ENCODE data around the gene THOC2.
"Not testable (repeated sequence)": the region's sequence is repeated elsewhere in the genome, so short reads cannot be mapped to it uniquely, and the experiment has no call there.

THOC2 gene

GRCh38 chrX:123732670-123733363 lies at the start of gene THOC2:
Gene THOC2 (minus strand): TSS chrX:123733052. CDS start chrX:123733022, 30 bp downstream.
- DNase-seq = peak; percentile 63

GRCh38 chrX:123781786-123782185 lies 48.9 kb upstream of the THOC2 start:
- DNase-seq = not testable (repeated sequence)

- no peak for DNase-seq
Measured at GRCh38 chrX:123779908-123780396, 47.1 kb upstream of the THOC2 start.

- no peak for DNase-seq
Measured at GRCh38 chrX:123773258-123773988, 40.6 kb upstream of the THOC2 start.

DNA sequence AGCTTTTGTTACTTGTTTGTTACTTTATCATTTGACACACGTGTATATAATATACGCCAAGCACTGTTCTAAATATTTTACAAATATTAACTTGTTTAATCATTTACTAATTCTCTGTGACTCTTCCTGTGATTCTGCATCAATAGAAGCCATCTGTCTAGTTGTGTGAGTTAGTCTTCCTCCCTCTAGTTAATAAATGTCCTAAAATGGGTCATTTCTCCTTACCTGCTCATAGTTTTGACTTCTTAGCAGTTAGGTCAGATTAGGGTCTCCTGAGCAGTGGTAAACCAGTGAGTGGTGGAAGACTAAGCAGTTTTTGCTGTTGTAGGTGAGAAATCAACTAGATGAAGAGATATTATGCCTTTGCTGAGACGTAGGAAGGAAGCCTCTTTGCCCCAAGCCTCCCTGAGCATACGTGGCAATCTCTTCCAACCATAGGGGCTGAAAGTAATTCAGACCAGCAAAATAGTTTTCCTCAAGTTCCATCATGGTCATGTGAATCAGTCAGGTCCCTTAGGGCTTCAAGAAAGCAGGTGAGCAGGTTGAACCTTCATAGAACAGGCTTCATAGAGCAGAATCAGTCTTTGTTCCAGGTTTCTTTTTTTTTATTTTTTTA lies 38.7 kb upstream of the THOC2 start:
- DNase-seq = no peak

DNA sequence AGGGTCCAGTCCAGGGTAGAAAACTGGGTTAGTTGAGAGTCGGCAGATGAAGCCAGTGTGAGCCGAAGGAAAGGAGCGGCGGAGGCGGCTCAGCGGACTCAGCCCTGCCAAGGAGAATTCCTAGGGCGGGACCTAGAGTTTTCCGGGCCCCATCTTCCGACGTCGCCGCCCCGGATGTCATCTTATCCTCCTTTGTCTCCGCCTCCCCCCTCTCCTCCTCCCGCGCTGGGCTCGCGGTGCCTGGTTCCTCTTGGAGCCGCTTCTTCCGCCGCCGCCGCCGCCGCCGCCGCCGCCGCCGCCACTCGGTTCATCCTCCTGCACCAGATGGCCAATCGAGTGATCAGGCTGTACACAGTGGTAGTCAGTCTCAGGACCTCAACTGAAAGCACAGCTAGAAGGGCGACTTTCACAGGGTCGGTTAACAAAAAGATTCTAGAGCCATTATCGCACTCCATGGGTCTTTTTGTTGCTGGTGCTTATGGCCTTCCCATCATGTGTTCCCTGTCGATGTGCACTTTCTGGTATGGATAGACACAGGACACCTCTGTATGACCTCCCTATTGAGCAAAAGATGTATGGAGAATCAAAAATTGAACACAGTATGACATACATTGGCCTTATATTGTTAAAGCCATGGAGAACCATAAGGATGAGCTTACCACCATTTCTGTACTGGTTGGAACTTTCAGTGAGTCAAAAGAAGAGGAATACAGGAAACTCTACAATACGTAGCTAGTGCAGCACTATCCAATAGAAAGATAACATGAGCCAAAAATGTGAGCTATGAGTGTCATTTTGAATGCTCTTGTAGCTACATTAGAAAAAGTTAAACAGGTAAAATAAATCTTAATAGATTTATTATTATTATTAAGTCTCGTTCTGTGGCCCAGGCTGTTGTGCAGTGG lies 32.4 kb upstream of the THOC2 start:
- peak; percentile 33 for DNase-seq

DNA sequence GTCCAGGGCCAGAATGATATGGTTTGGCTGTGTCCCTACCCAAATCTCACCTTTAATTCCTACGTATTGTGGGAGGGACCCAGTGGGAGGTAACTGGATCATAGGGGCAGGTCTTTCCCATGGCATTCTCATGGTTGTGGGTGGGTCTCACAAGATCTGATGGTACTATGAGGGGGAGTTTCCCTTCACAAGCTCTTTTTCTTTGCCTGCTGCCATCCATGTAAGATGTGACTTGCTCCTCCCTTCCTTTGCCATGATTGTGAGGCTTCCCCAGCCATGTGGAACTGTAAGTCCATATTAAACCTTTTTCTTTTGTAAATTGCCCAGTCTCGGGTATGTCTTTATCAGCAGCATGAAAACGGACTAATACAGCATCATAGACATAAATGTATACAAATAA lies 27.0 kb upstream of the THOC2 start:
- DNase-seq = not testable (repeated sequence)

DNA sequence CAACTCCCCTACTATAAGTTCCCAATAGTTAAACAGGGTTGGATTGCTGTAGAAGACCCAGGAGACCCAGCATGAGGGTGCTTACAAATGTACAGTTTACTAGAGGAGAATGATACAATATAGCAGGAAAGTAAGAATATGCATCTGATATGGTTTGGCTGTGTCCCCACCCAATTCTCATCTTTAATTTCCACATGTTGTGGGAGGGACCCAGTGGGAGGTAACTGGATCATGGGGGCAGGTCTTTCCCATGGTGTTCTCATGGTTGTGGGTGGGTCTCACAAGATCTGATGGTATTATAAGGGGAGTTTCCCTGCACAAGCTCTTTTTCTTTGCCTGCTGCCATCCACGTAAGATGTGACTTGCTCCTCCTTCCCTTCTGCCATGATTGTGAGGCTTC lies 24.9 kb upstream of the THOC2 start:
- not testable (repeated sequence) for DNase-seq

GRCh38 chrX:123756320-123756719 lies 23.5 kb upstream of the THOC2 start:
- no peak for DNase-seq

DNA sequence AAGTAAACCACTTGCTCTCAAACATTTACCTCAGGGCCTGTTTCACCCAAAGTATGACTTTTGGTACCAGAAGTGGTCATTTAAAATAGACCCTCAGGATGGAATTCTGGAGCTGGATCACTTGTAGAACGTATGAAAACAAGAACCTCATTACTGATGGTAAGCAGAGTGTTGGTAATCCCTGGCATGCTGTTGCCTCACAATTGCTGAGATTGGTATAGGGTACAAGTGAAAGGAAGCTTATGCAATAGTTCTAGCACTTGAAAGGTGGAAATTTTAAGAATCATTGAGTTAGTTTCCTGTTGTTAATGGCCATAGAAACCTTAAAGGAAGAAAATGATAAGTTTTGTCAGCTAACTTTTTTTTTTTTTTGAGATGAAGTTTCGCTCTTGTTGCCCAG lies 22.3 kb upstream of the THOC2 start:
- no peak for DNase-seq

GRCh38 chrX:123753656-123754350 lies 21.0 kb upstream of the THOC2 start:
- DNase-seq = no peak

DNA sequence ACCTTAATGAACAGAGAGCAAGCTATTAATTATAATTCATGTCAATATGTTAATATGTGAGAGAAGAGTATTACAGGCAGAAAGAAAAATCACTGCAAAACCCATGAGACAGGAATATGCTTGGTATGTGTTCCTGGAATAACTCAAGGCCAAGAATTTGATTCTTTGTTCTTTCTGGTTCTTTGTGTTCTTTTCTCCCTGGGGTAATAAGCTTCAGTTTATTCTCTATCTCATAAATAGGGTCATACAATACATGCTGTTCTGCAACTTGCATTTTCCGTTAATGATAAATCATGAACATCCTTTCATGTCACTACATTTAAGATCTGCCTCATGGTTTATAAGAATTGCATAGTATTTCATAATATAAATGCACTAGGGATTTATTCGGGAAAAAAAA lies 16.8 kb upstream of the THOC2 start:
- no peak for DNase-seq

- DNase-seq = no peak
Measured at GRCh38 chrX:123745511-123745910, 12.7 kb upstream of the THOC2 start.

DNA sequence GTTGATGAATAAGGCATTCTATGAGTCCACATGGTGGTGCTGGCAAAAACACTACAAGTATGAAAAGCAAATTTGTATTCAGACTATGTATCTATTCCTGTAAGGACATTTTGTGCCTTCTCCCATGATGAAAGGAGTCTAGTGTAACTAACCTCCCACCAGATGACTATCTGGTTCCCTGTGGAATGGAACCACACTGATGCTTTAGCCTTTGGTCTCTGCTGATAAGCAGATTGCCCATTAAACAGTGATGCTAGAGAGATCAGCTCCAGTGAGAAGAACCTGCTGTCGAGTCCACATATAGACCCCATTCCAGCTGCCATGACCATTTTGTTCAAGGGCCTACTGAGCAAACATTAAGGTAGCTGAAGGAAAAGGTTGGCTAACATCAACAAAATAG lies 10.5 kb upstream of the THOC2 start:
- DNase-seq = no peak

- DNase-seq = no peak
Measured at GRCh38 chrX:123742440-123742839, 9.6 kb upstream of the THOC2 start.

DNA sequence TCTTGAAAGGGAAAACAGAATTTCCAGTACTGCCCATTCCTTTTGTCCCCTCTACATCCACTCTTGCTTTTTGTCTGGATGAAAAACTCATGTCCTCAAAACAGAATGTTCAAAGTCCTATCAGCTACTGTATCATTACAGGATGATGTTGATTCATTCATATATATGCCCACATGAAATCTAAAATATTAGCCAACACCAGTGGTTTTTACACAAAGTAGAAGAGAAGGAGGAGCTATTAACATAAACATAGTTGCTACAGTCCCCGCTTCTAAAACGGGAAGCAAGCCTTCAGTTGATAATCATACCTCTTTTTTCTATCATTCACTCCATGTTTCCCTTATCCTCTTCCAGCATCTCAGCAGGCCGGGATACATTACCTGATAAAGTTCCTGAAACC lies 7.7 kb upstream of the THOC2 start:
- no peak for DNase-seq

DNA sequence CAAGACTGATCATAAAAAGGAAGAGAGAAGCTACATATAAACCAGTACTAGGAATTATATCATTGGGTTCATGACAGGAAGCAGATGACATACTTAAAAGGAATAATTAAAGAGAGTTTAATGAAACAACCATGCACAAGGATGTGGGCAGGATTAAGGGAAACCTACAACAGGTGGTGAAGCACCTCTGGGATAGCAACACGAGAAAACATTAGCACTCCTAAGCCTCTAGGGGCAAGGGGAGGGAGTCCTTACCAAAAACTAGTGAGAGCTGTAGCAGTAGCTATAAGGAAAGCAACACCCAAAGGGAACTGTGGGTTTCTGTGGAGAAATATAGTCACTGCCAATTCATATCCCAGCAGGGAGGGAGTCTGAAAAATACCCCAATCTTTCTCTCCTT lies 7.2 kb upstream of the THOC2 start:
- no peak for DNase-seq

- no peak for DNase-seq
Measured at GRCh38 chrX:123739474-123739873, 6.6 kb upstream of the THOC2 start.

DNA sequence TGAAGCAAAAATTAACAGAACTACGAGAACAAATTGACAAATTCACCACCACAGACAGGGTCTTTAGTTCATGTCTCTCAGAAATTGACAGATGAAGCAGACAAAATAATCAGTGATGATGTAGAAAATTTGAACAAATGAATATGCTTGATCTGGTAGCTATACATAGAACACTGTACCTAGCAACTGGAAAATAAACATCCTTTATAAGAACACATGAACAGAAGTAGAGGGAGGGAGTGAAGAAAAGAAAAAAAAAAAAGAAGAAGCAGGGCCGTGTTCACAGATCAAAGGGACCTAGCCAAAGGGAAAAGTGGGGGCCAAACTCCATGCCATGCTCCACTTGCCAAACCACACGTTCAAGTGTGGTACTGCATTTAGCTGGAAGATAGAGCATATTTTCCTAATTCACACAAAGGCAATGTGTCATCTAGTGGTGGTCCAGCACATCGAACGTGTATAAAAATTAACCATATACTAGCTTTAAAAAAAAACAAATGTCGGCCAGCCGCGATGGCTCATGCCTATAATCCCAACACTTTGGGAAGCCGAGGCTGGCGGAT lies 5.6 kb upstream of the THOC2 start:
- DNase-seq = no peak

DNA sequence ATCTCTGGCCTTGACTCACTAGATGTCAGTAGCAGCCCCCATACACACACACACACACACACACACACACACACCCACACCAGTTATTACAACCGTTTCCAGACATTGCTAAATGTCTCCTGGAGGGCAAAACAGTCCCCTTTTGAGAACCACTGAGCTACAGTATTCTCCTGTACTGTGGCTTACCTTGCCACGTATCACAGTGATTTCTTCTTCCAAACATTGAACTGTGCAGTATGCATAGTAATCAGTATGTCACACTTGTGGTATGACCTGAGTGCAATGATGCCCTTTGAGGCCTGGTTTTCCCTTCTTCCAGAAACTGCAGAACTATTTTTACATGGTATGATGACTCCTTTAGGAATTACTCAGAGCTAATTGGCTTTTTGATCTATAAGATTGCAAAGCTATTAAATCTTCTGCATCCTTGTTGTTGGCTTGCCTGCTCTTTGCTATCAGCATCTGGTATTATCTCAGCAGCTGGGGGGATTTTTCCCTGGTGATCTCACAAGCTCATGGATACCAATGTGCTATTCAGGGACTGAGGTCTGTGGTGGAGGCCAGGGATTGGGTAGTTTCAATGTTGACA lies 3.6 kb upstream of the THOC2 start:
- no peak for DNase-seq

DNA sequence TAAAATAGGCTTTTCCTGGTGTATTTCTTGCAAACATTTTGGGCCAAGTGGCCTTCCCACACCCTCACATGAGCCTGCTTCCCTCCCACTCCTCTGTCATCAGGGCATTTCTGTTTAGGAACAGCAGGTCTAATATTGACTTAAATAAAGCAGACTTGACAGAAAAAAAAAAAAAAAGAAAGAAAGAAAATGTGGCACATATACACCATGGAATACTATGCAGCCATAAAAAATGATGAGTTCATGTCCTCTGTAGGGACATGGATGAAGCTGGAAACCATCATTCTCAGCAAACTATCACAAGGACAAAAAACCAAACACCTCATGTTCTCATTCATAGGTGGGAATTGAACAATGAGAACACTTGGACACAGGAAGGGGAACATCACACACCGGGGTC lies 2.3 kb upstream of the THOC2 start:
- DNase-seq = not testable (repeated sequence)

Measured in activated effector memory CD4-positive, alpha-beta T cell treated with Interleukin-2 at 50 U/mL for 16 hours (primary cell).